MM.1S (cell line): ENCODE results near the gene LHPP.

Experiments used
- DNase-seq: peaks from one replicate; pipeline ENCODE4 v3.0.0-alpha.2; 2015
- H2AFZ ChIP-seq: fragments of 300-600 bp; sonication (generic); 2 replicates; pipeline ENCODE4 v1.6.0; 2016; ENCODE audit warnings: antibody characterized with exemption, low read length
- H3F3A ChIP-seq: fragments of 300-600 bp; sonication (generic); 2 replicates; pipeline ENCODE4 v1.6.1; 2016; ENCODE audit warnings: mild to moderate bottlenecking, antibody characterized with exemption, low read length, moderate library complexity, mixed read lengths; ENCODE audit not compliant: insufficient read depth
- H3K27ac ChIP-seq: fragments of 300-600 bp; sonication (generic); 2 replicates; pipeline ENCODE4 v1.5.1; 2016; ENCODE audit warnings: mild to moderate bottlenecking, low read length
- H3K27me3 ChIP-seq: fragments of 300-600 bp; sonication (generic); replicated peaks from 2 replicates; pipeline ENCODE4 v1.6.0; 2016; ENCODE audit warnings: low read length; ENCODE audit not compliant: insufficient read depth
- H3K36me3 ChIP-seq: fragments of 300-600 bp; sonication (generic); replicated peaks from 2 replicates; pipeline ENCODE4 v1.6.1; 2016; ENCODE audit warnings: mild to moderate bottlenecking, low read length, mixed read lengths; ENCODE audit not compliant: insufficient read depth
- H3K4me1 ChIP-seq: fragments of 300-600 bp; sonication (generic); 2 replicates; pipeline ENCODE4 v1.6.1; 2016; ENCODE audit warnings: low read length, mixed read lengths
- H3K4me2 ChIP-seq: fragments of 300-600 bp; sonication (generic); 2 replicates; pipeline ENCODE4 v1.6.0; 2016; ENCODE audit warnings: low read depth, low read length
- H3K4me3 ChIP-seq: fragments of 300-600 bp; sonication (generic); 2 replicates; pipeline ENCODE4 v1.5.1; 2016; ENCODE audit warnings: low read length, mixed read lengths
- H3K79me2 ChIP-seq: fragments of 300-600 bp; sonication (generic); 2 replicates; pipeline ENCODE4 v1.6.1; 2016; ENCODE audit warnings: mixed run types, low read length, mixed read lengths
- H3K9ac ChIP-seq: fragments of 300-600 bp; sonication (generic); 2 replicates; pipeline ENCODE4 v1.6.1; 2016; ENCODE audit warnings: low read length, mixed read lengths
- H3K9me2 ChIP-seq: fragments of 300-600 bp; sonication (generic); replicated peaks from 2 replicates; pipeline ENCODE4 v1.6.1; 2016; ENCODE audit warnings: mild to moderate bottlenecking, low read length, mixed read lengths; ENCODE audit not compliant: insufficient read depth
- H3K9me3 ChIP-seq: fragments of 300-600 bp; sonication (generic); replicated peaks from 2 replicates; pipeline ENCODE4 v1.6.1; 2016; ENCODE audit warnings: mild to moderate bottlenecking, low read length, mixed read lengths; ENCODE audit not compliant: insufficient read depth
- H4K20me1 ChIP-seq: fragments of 300-600 bp; sonication (generic); 2 replicates; pipeline ENCODE4 v1.6.1; 2016; ENCODE audit warnings: mild to moderate bottlenecking, low read length, moderate library complexity, mixed read lengths; ENCODE audit not compliant: insufficient read depth
- EZH2 ChIP-seq: fragments of 300-600 bp; sonication (generic); optimal IDR thresholded peaks from 2 replicates; pipeline ENCODE3; 2017; ENCODE audit warnings: low read depth, mild to moderate bottlenecking, antibody characterized with exemption, low read length, mixed read lengths
- EZH2phosphoT487 ChIP-seq: fragments of 300-600 bp; sonication (generic); IDR thresholded peaks from 2 replicates; pipeline ENCODE4 v1.6.1; 2018; ENCODE audit warnings: antibody characterized with exemption, low read length
- TF ChIP-seq, protein P1 (sequence below): fragments of 300-600 bp; sonication (generic); IDR thresholded peaks from 2 replicates; pipeline ENCODE4 v1.5.1; 2016; ENCODE audit warnings: antibody characterized with exemption, low read length, mixed read lengths

LHPP gene

DNA sequence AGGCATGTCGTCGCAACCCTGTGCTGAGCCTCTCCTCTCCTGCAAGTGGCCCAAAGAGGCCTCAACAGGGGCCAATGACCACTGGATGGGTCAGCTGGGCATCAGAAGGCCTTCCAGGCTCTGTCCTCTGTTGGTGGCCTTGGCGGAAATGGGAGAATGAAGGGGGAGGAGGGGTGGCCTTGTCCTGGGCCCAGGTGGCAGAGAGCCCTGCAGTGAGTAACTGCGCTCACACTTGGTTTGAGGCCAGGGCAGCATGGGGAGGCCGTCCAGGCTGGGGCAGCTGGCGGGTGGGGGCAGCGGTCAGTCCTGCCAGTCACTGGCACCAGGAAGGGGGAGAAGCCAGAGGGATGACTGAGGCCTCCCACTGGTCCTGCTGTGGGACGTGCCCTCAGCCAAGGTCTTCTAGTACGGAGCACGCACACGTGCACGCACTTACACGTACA lies 59.8 kb downstream of the LHPP start:
- Histone ChIP-seq H4K20me1 (no peaks in the 10 kb centered on the region), H3F3A (no peaks in the 10 kb centered on the region), H3K9me2 (no peaks in the 10 kb centered on the region), H3K9me3 (no peaks in the 10 kb centered on the region), H3K4me3 (no peak overlapping the region), H3K27ac (no peak overlapping the region), H3K27me3 (no peaks in the 10 kb centered on the region), H2AFZ (no peak overlapping the region), H3K79me2 (no peaks in the 10 kb centered on the region), H3K36me3 (no peaks in the 10 kb centered on the region), H3K4me2 (no peak overlapping the region), H3K4me1 (peaks cover 8% of the 10 kb centered on the region; the same call in 1 of the 2 replicates), H3K9ac (no peak overlapping the region)
- no peak for DNase-seq
- TF ChIP-seq EZH2phosphoT487 (no peak), EZH2 (no peak)
- TF ChIP-seq, protein P1, sequence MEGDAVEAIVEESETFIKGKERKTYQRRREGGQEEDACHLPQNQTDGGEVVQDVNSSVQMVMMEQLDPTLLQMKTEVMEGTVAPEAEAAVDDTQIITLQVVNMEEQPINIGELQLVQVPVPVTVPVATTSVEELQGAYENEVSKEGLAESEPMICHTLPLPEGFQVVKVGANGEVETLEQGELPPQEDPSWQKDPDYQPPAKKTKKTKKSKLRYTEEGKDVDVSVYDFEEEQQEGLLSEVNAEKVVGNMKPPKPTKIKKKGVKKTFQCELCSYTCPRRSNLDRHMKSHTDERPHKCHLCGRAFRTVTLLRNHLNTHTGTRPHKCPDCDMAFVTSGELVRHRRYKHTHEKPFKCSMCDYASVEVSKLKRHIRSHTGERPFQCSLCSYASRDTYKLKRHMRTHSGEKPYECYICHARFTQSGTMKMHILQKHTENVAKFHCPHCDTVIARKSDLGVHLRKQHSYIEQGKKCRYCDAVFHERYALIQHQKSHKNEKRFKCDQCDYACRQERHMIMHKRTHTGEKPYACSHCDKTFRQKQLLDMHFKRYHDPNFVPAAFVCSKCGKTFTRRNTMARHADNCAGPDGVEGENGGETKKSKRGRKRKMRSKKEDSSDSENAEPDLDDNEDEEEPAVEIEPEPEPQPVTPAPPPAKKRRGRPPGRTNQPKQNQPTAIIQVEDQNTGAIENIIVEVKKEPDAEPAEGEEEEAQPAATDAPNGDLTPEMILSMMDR: no peak

DNA sequence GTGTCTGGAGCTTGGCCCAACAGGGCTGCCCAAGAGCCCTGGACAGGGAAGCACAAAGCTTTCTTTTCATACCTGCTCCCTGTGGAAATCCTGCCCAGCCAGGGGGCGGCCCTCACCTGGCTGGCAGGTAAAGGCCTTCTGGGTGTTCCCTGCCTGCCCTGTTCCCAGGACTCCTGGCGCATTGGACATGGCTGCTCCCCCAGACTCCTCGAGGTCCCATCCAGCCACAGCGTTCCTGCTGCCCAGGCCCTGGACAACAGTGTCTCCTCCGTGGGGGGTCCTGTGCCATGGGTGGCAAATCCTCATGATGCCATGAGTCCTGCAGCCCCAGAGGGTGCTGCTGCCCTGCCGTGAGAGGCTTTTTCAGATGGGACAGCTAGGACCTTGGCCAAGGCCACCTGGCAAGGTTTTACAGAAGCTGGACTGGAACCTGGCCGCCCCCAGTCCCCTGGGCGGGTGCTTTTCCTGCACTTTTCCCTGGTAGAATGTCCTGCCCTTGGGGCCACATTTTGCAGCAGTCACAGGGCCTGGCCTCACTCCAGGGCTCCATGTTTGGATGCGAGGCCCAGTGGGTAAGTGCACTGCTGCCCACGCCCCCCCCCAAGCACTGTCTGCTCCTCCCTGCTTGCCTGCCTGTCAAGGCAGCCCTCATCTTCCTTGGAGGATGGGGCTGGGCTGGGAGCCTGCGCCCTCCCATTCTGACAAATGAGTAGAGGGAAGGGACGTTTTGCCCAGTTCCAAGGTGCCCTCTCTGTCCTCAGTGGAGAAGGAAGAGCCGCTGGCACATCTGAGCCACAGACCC lies 60.7 kb downstream of the LHPP start:
- H3F3A ChIP-seq: no peaks in the 10 kb centered on the region
- no peaks in the 10 kb centered on the region for H3K79me2 ChIP-seq
- H3K9me3 ChIP-seq: no peaks in the 10 kb centered on the region
- TF ChIP-seq, protein P1: no peak
- TF ChIP-seq EZH2 (no peak), EZH2phosphoT487 (no peak)
- DNase-seq: no peak
- H3K4me3 ChIP-seq: no peak overlapping the region
- H3K9me2 ChIP-seq: no peaks in the 10 kb centered on the region
- H4K20me1 ChIP-seq: no peaks in the 10 kb centered on the region
- H3K4me2 ChIP-seq: no peak overlapping the region
- no peaks in the 10 kb centered on the region for H3K36me3 ChIP-seq
- no peak overlapping the region for H3K9ac ChIP-seq
- H2AFZ ChIP-seq: no peak overlapping the region
- no peak overlapping the region for H3K27ac ChIP-seq
- H3K27me3 ChIP-seq: no peaks in the 10 kb centered on the region
- H3K4me1 ChIP-seq: peaks cover 8% of the 10 kb centered on the region; the same call in 1 of the 2 replicates

DNA sequence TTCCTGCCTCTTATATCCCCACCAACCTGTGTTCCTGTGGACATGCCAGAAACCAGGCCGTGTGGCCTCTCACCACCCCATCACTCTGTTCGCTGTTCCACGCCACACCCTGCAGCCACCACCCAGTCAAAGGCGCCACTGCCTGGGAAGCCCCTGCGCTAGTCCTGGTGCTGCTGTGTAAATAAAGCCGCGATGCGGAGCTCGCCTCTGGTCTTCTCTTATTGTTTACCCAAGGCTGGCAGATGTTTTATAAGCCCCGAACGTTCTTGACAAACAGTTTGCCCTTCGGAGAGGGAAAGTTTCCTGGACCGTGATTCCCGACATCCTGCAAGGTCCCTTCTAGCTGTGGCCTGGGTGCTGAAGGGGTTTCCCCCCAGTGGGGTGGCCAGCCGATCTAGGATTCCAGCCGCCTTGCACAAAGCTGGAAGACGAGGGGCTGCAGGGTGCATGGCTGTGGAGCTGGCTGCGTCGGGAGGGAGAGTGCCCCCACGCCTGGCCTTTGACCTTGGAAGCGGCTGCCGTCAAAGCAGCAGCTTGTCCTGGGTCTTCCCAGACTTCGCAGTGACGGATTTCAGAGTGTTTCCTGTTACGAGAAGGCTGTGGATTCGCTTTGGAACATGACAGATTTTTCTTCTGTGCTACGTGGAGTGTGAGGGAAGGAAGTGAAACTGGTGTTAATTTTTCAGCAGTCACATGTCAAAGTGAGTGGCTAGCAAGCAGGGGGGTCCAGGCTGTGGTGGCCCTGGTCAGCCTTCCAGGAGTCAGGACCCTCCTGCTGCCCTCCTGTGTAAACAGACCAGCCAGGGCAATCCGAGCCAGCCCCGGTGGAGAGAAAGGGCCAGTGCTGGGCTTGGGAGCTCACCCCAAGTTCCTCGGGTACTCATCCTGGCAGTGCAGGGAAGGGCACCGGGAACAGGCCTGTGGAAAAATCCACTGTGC lies 61.6 kb downstream of the LHPP start:
- TF ChIP-seq, protein P1: no peak
- TF ChIP-seq EZH2phosphoT487 (no peak), EZH2 (no peak)
- no peaks in the 10 kb centered on the region for H3K79me2 ChIP-seq
- peak overlapping the region; percentile 12; the same call in 1 of the 2 replicates for H3K4me2 ChIP-seq
- H3K4me1 ChIP-seq: peaks cover 8% of the 10 kb centered on the region; the same call in 1 of the 2 replicates
- H3K9me2 ChIP-seq: no peaks in the 10 kb centered on the region
- H2AFZ ChIP-seq: no peak overlapping the region
- no peaks in the 10 kb centered on the region for H3F3A ChIP-seq
- no peaks in the 10 kb centered on the region for H3K36me3 ChIP-seq
- no peak for DNase-seq
- no peaks in the 10 kb centered on the region for H4K20me1 ChIP-seq
- H3K9ac ChIP-seq: no peak overlapping the region
- H3K9me3 ChIP-seq: no peaks in the 10 kb centered on the region
- H3K4me3 ChIP-seq: no peak overlapping the region
- no peak overlapping the region for H3K27ac ChIP-seq
- no peaks in the 10 kb centered on the region for H3K27me3 ChIP-seq
